Panc1 (cell line): Measurements from ENCODE around the gene SENP1.

Experiments used
- REST ChIP-seq, 2 experiments: IDR thresholded peaks; 2 replicates each; pipeline ENCODE4 v1.6.1; 2011 to 2012; ENCODE audit warnings: low read depth in 2 of 2, control low read depth in 1 of 2, low read length in 1 of 2, mild to moderate bottlenecking in 1 of 2, moderate library complexity in 1 of 2; ENCODE audit not compliant: insufficient read depth in 1 of 2
- TCF7L2 ChIP-seq: IDR thresholded peaks from 2 replicates; pipeline ENCODE4 v1.6.1; 2011; ENCODE audit warnings: mild to moderate bottlenecking, low read depth, low read length, inconsistent platforms
- TF ChIP-seq, protein P1 (sequence below): fragments of 450-650 bp; IDR thresholded peaks from 2 replicates; pipeline ENCODE4 v1.5.1; 2017; ENCODE audit warnings: mild to moderate bottlenecking

DNA sequence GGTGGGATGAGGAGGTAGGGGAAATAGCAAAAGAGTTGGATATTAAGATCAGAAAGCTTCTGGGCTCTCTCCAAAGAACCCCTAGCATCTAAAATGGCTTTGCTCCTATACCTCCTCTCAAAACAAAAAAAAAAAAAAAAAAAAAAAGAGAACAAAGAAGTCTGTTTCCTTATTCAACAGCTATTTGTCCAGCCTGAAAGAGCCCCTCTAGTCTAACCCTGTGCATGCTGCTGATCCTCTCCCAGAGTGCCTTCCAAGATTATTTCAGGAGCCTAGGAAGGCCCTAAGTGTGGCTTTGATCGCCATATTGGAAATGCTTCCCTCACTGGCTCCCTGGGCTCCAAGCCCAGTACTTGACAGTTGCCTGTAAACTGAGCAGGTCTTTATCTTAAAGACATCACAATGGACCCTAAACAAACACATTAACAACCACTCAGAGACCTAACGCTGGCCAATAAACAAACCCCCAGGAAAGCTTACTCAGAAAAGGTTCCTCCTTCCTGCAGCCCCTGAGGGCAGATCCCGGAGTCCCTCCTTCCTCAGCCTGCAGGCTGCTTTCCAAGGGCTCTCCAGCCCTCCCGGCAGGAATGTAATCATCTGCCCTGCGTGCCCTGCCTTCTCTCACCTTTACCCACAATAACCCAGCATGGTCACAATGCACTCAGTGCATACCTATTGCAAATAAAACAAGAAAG, 84.2 kb downstream of the SENP1 start:
- TF ChIP-seq, protein P1, sequence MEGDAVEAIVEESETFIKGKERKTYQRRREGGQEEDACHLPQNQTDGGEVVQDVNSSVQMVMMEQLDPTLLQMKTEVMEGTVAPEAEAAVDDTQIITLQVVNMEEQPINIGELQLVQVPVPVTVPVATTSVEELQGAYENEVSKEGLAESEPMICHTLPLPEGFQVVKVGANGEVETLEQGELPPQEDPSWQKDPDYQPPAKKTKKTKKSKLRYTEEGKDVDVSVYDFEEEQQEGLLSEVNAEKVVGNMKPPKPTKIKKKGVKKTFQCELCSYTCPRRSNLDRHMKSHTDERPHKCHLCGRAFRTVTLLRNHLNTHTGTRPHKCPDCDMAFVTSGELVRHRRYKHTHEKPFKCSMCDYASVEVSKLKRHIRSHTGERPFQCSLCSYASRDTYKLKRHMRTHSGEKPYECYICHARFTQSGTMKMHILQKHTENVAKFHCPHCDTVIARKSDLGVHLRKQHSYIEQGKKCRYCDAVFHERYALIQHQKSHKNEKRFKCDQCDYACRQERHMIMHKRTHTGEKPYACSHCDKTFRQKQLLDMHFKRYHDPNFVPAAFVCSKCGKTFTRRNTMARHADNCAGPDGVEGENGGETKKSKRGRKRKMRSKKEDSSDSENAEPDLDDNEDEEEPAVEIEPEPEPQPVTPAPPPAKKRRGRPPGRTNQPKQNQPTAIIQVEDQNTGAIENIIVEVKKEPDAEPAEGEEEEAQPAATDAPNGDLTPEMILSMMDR = no peak
- peak; percentile 98 for TF ChIP-seq TCF7L2
- TF ChIP-seq REST (IDR thresholded peaks at IDR 0.05; ENCODE audit: insufficient read depth in 1 of 2, low read depth in 2 of 2, low read length in 1 of 2) = peak in 1 of 2 experiments; percentile 44; a peak in 1 of 4 replicates
